ENCODE results near the gene C1orf35.

Gene C1orf35

DNA sequence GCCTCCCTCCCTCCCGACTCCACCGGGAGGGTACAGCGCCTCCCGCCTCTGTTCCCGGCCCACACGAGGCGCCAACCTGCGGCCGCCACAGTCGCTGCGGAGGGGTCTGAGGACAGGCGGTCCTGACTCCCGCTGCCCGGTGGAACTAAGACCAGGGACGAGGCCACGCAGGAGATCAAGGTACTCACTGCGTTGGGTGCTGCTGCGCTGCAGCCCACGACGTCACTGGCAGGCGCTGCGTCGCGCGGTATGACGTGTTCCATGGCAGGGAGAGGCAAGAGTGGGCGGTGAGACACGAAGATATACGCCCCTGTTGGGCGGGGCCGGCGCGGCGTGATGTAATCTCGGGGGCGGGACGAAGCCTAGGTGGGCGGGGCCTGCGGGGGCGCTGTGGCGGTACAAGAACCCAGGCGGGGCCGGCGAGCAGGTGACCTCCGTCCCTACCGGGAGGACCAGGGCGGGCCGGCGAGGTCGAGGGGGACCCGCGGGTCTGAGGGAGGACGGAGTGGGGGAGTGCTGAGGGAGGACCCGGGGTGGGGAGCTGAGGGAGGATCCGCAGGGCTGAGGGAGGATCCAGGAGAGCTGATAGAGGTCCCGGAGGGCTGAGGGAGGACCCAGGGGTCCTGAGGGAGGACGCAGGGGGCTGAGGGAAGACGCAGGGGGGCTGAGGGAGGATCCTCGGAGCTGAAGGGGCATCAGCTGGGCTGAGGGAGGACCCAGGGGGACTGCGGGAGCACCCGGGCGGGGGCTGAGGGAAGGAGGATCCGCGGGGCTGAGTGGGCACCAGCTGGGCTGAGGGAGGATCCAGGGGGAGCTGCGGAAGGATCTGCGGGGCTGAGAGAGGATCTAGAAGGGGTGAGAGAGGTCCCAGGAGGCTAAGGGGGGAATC lies 6.2 kb upstream of the C1orf35 start, which contains the start of gene MRPL55:
Gene MRPL55, minus strand, starts transcription at position 227 of the 889 bp plus-strand sequence. CDS start 1,039 bp downstream, outside the sequence.
- peak; percentile 99 for DNase-seq

DNA sequence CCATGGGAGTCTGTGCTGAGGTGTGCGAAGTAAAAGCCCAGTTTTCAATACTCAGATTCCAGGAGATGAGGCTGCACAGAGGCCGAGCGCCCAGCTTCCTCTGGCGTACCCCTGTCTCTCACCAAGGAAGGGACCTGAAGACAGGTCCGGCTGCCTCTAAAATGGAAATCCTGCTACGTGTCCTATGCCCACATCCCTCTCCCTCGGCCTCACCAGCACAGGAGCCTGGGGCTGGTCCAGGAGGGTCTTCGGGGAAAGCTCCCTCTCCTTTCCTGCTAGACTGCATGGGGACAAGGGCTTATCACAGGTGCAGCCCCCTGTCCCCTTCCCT lies 5.6 kb upstream of the C1orf35 start:
- no peak for DNase-seq

- DNase-seq, result no peak
These were observed 5.0 kb upstream of the C1orf35 start for GRCh38 chr1:228108055-228108690.

DNA sequence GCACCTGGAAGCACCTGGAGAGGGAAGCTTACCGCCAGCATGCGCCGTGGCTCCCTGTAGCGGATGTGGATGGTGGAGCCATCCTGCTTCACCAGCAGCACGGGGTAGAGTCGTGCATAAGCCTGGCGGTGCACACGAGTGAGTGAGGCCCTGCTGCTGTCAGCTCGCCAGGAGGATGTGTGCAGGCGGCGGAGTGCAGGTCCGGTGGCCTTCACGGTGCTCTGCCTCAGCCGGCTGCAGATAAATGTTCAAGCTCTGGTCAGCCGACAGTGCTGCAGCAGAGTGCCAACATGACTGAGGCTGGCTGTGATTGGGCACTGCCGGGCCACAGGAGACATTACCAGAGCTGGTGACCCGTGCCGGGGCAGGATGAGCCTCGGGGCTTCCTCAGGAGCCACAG lies 4.5 kb upstream of the C1orf35 start:
- no peak for DNase-seq

DNA sequence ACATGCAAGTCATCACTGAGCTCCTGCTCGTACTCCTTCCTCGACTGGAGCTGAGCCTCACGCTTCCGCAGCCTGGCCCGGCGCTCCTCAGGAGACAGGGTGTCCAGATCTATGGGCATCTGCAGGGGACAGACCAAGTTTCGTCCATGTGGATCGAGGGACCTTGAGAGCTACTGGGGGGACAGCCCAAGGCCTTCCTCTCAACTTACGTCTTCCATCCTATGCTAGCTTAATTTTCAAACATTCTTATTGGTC lies 3.6 kb upstream of the C1orf35 start:
- DNase-seq, result no peak

DNA sequence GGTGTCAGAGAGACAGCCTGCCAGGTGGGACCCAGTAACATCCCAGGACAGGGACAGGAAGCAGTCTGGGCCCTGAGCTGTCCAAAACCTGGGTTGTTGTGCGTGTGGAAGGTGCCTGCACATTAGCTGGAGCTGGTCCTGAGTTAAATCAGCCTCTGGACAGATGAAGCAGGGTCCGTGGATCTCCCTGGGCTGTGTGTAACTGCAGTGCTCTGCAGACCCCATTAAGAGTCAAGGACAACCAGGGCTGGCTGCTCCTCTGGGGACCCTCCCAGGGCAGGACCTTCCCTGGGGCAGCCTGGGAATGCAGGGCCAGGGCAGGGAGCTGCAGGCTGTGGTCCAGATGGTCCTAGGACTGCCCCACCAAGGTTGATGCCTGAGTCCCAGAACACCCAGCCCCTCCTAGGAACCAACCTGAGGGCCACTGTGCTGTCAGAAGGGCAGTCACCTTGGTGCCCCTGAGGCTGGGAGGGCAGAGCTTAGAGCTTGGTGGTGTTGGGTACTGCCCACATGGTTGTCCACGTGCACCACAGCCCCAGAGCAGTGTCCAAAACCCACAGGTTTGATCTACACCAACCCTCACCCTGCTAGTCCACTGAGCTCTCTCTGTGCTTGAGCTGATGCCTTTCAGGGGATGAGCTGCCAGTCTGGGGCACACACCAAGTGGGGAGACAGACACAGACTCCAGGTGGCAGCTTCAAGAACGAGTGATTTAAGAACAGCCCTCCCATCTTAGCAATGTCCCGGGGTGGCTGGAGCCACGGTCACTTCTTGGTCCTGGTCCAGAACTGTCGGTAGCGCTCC lies 3.1 kb upstream of the C1orf35 start:
- DNase-seq, result no peak

DNA sequence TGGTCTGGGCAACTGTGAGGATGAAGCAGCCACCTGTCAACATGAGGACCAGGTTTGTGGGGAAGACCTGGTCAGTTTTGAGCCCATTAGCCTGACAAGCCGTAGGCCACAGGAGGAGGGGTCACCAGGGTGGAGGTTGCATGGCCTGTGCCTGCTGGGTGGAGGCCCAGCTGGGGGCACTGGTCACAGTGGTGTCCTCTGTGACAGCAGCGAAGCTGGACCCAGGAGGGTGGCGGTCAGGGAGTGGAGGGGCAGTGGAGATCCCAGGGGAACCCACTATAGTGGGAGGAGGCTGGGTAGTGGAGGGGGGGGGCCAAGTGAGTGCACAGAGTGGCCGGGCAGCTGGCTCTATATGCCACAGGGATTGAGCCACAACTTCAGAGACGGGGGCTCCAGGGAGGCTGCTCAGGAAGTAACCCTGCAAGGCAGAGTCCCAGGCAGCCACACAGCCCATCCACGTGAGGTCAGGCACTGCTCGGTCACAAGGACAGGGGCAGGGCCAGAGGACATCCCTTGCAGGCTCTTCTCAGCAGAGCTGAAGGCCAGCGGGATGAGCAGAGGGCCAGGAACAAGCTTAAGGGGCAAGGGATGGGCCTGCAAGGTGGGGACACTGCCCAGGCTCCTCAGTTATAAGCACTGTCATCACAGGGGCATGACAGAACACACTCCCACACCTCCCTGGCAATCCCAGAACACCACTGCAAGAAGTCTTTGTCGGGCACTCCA lies 2.3 kb upstream of the C1orf35 start:
- no peak for DNase-seq

GRCh38 chr1:228104526-228105269 lies 1.6 kb upstream of the C1orf35 start:
- peak; percentile 58 for DNase-seq

DNA sequence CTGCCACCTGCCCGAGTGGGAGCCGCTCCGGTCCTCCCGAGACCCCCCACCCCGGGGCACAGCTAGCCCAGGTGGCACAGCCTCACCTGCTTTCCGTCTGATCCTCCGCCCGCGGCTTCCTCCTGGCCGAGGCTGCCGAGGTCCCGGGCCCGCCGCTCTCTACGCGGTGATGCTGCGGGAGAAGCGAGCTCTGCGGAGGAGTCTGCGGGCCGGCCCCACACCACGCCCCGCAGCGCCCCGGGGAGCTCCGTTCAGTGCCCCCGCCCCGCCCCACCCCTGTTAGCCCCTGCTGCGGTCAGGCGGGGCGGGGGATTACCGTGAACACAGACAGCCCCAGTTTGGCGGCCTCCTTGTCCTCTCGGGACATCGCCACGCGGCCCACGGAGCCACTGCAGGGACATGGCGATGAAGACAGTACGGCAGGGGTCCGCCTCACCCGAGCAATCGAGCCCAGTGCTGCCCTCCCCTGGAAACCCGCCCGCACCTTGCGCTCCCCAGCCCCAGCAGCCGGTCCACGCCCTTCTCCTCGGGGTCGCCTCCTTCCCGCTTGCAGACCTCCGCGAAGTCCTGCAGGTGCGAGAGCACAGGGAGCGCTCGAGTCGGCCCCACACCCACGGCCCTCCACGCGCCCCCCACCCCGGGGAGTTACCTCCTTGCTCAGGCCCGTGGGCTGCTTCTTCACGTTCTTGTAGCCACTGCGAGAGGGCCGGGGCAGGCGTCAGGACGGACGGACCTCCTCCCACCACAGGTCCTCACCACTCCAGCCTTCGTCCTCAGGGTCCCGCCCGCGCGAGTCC lies 933 bp downstream of the C1orf35 start:
- DNase-seq, result peak; percentile 84

DNA sequence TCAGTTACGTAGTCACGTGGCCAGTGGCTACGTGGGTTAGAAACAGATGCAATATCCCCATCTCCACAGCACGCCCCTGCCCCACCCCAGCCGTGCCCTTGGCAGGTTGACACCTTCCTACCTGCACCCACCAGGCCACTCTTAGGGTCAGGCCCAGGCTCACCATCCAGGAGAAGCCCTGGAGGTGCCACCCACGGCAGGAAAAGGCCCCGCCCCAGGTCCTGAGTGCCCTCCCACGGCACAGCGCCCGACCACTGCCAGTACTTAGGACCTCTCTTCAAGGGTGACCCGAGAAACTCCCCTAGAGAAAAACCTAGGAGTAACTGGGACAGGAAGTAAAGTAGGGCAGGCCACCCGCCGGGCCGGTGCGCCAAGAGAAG lies 1.5 kb downstream of the C1orf35 start:
- no peak for DNase-seq

GRCh38 chr1:228100822-228101613 lies 2.1 kb downstream of the C1orf35 start:
- no peak for DNase-seq

GRCh38 chr1:228099331-228099732 lies 3.8 kb downstream of the C1orf35 start:
- no peak for DNase-seq

GRCh38 chr1:228098323-228098931 lies 4.7 kb downstream of the C1orf35 start:
- DNase-seq, result no peak

- peak; percentile 51 for DNase-seq
These were observed 5.6 kb downstream of the C1orf35 start for GRCh38 chr1:228097333-228098081.

- no peak for DNase-seq
These were observed 6.5 kb downstream of the C1orf35 start for GRCh38 chr1:228096416-228097332.

DNA sequence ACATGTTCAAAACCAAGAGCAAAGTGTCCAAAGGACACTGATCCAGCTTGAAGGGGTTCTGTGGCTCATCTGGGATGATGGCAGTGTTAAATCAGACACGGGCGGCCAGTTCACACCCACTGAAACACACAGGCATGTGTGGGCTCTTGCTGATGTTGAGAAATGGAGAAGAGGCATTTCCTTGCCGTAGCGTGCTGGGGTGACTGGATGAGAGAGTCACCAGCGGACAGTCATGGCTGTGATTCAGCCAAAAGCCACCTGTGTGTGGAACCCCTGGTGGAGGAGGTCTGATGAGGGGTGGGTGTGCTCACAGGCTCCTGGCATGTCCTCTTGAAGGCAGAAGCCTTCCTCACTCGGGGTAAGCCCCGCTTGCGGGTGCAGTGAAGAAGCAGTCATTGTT lies 7.2 kb downstream of the C1orf35 start:
- DNase-seq, result no peak

DNA sequence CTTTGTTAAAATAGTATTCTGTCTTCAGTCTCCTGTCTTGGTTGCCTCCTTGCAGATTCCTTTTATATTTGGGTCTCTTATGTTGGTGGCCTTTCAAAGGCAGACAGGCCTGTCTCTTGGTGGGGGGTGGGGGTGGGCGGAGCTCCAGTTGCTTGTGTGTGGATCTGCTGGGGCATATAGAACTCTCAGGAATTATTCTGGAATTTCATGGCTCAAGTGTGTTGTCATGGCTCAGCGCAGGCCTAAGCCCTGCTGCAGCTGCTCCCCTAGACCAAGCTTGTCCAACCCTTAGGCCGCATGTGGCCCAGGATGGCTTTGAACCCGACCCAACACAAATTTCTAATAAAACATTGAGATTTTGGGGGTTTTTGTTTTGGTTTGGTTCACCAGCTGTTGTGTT lies 8.0 kb downstream of the C1orf35 start:
- no peak for DNase-seq

GRCh38 chr1:228094432-228095016 lies 8.6 kb downstream of the C1orf35 start:
- no peak for DNase-seq

Data from islet precursor cell (in vitro differentiated cells).